Hair follicle dermal papilla cell (primary cell): ENCODE data around the gene DCAF7. TPM values are rescaled to one million over a fixed set of nuclear protein-coding genes. Genes with fewer than 3 reads are reported as not detected.

ENCODE experiments used
- small RNA-seq: library from RNA; depleted of rRNA; stranded (forward); fragments of <200 nt; gene quantifications from one replicate; pipeline ENCODE3, GENCODE V24; 2012
- total RNA-seq: library from RNA; depleted of rRNA; stranded (reverse); fragments of >200 nt; gene quantifications from 2 replicates; pipeline ENCODE4 v1.2.3, GENCODE V29; 2012

DCAF7 gene
- 24.2 and 32.9 TPM in 2 replicates for total RNA-seq

GRCh38 chr17:63549946-63550816, at the start of gene DCAF7:
DCAF7 (plus strand) TSS chr17:63550477; CDS start chr17:63550678, 201 bp downstream.

GRCh38 chr17:63523253-63523855, 26.9 kb upstream of the DCAF7 start, which contains the start of gene KCNH6:
KCNH6 (plus strand) TSS chr17:63523358; CDS start chr17:63523414, 56 bp downstream.

GRCh38 chr17:63600569-63601438, 50.5 kb downstream of the DCAF7 start, which contains the start of gene TACO1:
TACO1 (plus strand) TSS chr17:63600895; CDS start chr17:63601084, 189 bp downstream.

GRCh38 chr17:63621684-63622573, 71.7 kb downstream of the DCAF7 start, which contains the start of gene MAP3K3:
MAP3K3 (plus strand) TSS chr17:63622417; CDS start chr17:63622760, 343 bp downstream.

Small RNA genes lying within 50 kb of the gene (small RNA-seq; reads per million reads assigned to genes)
- not detected for gene RNU6-288P

Other genes starting within 250 kb of the DCAF7 start
- gene CYB561, start 104.2 kb upstream of the DCAF7 start, total RNA-seq, result 38.8 and 45.8 TPM in 2 replicates
- gene ACE, start 73.4 kb upstream of the DCAF7 start, total RNA-seq, result 16.4 and 19.1 TPM in 2 replicates
- gene KCNH6, start 27.1 kb upstream of the DCAF7 start, total RNA-seq, result not detected in 2 replicates
- gene TACO1, start 50.4 kb downstream of the DCAF7 start, total RNA-seq, result 19.0 and 22.1 TPM in 2 replicates
- 42.9 and 45.9 TPM in 2 replicates for gene MAP3K3, start 71.9 kb downstream of the DCAF7 start, total RNA-seq
- 6.8 and 10.5 TPM in 2 replicates for gene LIMD2, start 149.6 kb downstream of the DCAF7 start, total RNA-seq
- gene STRADA, start 191.3 kb downstream of the DCAF7 start, total RNA-seq, result 23.9 and 29.4 TPM in 2 replicates
- 47.6 and 51.0 TPM in 2 replicates for gene CCDC47, start 223.1 kb downstream of the DCAF7 start, total RNA-seq
- gene DDX42, start 223.7 kb downstream of the DCAF7 start, total RNA-seq, result 66.4 and 72.7 TPM in 2 replicates